ENCODE measurements around the gene PRR33. TPM values are rescaled to one million over a fixed set of nuclear protein-coding genes. Genes with fewer than 3 reads are reported as not detected.

Gene PRR33
- total RNA-seq, 2 experiments from 2014 or later, result 0.08 to 0.11 TPM

DNA sequence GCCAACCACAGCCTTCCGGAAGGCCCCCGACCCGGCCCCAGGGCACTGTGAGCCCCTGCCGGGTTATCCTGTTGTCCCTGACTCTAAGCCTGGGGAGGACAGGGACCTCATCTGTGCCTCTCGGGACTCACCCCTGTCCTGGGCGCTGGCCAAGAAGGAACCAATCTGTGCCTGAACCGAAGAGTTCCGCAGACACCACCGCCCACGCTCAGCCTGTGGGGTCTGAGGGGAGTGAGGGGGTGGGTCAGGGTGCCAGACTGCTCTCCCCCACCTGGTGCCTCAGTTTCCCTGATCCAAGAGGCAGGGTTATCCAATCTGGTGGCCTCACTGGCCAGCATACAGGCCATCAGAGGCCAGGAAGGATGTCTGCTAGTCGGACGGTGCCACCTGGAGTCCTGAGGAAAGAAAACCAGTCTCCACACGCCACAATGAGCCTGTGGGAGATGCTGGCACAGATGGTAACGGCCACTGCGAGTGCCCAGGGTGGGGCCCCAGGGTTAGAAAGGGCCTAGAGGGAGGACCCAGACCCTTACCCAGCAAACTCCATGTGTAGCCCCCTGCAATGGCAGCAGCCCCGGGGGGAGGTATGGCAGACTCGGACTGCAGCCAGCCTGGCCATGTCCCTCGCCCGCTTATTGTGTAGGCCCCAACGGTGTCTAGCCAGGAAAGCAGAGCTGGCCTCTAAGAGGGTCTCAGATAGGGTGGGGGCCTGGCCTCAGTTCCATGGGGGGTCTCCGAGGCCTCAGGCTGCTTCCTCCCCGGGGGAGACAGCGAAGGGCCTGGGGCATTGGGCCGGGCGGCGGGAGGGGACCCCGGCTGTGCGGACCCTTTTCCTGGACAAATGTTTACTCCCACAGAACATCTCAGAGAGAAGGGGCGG is 27.0 kb upstream of the PRR33 start:
- POLR2A ChIA-PET, result interaction anchor here (0.9 kb wide), 1 partner anchor 30 kb away, joined by 3 read pairs; no protein-coding TSS in a partner anchor

GRCh38 chr11:1917523-1918435 is 26.1 kb upstream of the PRR33 start:
- ChIA-PET CTCF (interaction anchor here (2.0 kb wide), 1 partner anchor 35 kb away, joined by 8 read pairs; no protein-coding TSS in a partner anchor), POLR2A (interaction anchor here (0.9 to 1.9 kb wide), 2 partner anchors 27 to 29 kb away, joined by 3 to 5 read pairs; no protein-coding TSS in a partner anchor)

More for the DNA sequence above, 27.0 kb upstream of the PRR33 start:
- CTCF ChIA-PET, result no interaction called here

- CTCF ChIA-PET, result interaction anchor here (1.3 to 2.0 kb wide), 2 partner anchors 26 to 35 kb away, joined by 3 to 8 read pairs; no protein-coding TSS in a partner anchor
- POLR2A ChIA-PET, result interaction anchor here (1.9 kb wide), 1 partner anchor 26 kb away, joined by 5 read pairs; no protein-coding TSS in a partner anchor
These were observed 25.4 kb upstream of the PRR33 start for GRCh38 chr11:1916986-1917522.

DNA sequence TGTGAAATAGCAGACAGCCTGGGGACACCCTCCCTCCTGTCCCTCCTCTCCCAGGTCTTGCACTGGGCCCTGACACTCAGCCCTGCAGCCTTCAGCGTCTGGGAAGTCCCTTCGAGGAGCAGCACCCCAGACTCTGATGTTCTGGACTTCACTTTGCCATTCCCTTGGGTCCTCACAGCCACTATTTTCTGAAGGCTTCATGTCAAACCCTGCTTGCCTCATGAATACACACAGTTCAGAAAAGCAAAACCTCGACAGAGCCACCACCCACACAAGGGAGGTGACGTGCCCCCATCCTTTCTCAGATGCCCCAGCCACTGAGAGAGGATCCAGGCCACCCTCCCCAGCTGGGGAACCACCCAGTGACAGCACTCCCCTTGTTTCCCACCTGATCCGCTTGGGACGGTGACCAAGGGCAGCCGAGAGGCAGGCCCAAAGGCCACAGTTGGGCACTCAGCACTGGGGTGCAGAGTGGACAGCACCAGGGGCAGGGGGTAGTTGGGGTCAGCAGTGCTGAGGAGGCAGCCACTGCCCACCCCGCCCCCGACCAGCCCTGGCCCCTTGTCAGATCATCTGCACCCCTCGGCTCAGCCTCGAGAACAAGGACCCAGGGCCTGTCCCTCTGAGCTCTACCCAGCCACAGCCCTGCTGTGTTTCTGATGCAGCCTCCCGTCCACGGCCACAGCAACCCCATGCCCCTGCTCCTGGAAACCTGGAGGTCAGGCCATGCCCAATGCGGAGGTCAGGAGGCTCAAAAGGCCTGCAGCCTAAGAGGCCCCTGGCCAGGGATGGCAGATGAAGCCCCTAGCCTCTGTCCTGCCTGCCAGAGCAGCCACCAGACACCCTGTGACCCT is 24.7 kb upstream of the PRR33 start:
- ChIA-PET POLR2A (interaction anchor here (1.9 kb wide), 1 partner anchor 25 kb away, joined by 5 read pairs; no protein-coding TSS in a partner anchor), CTCF (interaction anchor here (1.3 to 2.0 kb wide), 2 partner anchors 25 to 34 kb away, joined by 3 to 8 read pairs; no protein-coding TSS in a partner anchor)

GRCh38 chr11:1915795-1916131 is 24.1 kb upstream of the PRR33 start:
- ChIA-PET POLR2A (no interaction called here), CTCF (interaction anchor here (1.3 kb wide), 1 partner anchor 25 kb away, joined by 3 read pairs; no protein-coding TSS in a partner anchor)

- ChIA-PET CTCF (interaction anchor here (1.3 kb wide), 1 partner anchor 31 kb away, joined by 5 read pairs; no protein-coding TSS in a partner anchor), POLR2A (no interaction called here)
These were observed 21.8 kb upstream of the PRR33 start for GRCh38 chr11:1913271-1914060.

DNA sequence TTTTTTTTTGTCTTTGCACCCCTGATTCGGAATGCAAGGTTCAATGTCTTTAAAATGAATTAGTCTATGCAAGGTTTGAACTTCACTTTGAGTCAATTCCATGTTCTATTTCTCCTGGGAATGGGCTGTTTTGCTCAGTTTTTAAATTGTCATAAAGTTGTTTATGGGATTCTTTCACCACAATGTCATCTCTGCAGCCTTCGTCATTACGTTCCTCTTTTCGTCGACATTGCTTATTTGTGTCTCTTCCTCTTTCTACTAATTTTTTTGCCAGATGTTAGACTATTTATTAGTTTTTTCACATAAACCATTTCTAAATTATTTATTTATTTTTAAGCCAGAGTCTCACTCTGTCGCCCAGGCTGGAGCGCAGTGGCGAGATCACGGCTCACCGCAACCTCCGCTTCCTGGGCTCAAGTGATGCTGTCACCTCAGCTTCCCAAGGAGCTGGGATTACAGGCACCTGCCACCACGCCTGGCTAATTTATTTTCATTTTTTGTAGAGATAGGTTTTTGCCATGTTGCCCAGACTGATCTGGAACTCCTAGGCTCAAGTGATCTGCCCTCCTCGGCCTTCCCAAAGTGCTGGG is 20.7 kb upstream of the PRR33 start:
- ChIA-PET POLR2A (no interaction called here), CTCF (interaction anchor here (1.3 kb wide), 1 partner anchor 30 kb away, joined by 5 read pairs; no protein-coding TSS in a partner anchor)

- POLR2A ChIA-PET, result no interaction called here
- CTCF ChIA-PET, result no interaction called here
These were observed 17.8 kb upstream of the PRR33 start for GRCh38 chr11:1909524-1909923.

GRCh38 chr11:1908618-1909017 is 16.9 kb upstream of the PRR33 start:
- CTCF ChIA-PET, result no interaction called here
- POLR2A ChIA-PET, result no interaction called here

DNA sequence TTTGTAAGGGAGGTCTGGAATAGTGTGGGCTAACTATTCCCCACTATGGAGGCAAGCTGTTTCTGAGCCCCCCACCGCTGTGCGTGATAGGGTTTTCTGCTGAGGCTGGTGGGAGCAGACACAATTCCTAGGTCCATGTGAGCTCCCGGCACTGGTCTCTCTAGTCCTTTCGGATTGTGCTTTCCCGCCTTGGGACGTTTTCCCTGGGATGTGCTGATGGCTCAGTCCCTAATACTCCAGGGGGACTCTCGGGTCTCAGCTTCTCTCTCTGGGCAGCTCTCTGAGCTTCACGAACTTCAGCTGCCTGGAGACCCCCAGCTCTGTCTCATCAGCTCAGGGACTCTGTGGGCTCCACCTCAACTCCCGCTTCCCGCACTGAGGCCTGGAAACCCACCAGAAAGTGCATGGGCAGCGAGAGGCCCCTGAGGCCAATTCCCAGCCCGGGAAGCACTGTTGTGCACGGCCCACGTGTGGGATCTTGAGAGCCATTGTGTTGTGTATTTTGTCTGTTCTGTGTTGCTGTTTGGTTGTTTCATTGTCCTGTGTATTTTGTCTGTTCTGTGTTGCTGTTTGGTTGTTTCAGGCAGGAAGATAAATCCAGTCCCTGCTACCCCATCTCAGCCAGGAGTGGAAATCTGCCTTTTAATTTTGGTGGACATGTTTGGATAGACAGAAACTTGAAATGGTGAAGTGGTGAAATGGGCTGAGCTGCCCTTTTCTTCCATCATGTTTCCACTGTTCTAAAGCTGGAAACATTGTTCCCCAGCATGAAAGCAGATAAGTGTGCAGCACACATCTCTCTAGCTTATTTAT is 15.1 kb upstream of the PRR33 start:
- CTCF ChIA-PET, result interaction anchor here (1.3 to 1.7 kb wide), 3 partner anchors 11 to 254 kb away, joined by 3 to 4 read pairs (median 3); no protein-coding TSS in a partner anchor
- POLR2A ChIA-PET, result no interaction called here

GRCh38 chr11:1906181-1906580 is 14.5 kb upstream of the PRR33 start:
- POLR2A ChIA-PET, result no interaction called here
- CTCF ChIA-PET, result interaction anchor here (1.3 to 1.7 kb wide), 3 partner anchors 11 to 254 kb away, joined by 3 to 4 read pairs (median 3); no protein-coding TSS in a partner anchor

DNA sequence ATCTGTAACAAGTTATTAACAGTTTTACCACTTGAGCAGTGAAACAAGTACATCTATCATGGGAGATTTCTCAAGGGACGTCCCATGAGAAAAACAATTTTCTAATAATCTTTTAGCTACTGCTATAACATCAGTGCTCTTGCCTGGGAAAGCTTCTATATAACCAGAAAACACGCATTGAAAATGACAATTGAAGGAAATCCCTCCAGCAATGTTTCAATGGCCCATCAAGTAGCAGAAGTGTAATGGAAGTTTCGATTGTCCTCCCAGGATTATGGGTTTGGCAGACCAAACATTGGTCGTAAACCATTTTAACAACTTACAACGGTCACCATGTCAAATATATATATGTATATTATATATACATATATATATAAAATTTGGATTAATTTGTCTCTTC is 8.0 kb upstream of the PRR33 start:
- ChIA-PET CTCF (interaction anchor here (0.8 to 1.6 kb wide), 2 partner anchors 73 to 206 kb away, joined by 3 to 5 read pairs; no protein-coding TSS in a partner anchor), POLR2A (no interaction called here)

DNA sequence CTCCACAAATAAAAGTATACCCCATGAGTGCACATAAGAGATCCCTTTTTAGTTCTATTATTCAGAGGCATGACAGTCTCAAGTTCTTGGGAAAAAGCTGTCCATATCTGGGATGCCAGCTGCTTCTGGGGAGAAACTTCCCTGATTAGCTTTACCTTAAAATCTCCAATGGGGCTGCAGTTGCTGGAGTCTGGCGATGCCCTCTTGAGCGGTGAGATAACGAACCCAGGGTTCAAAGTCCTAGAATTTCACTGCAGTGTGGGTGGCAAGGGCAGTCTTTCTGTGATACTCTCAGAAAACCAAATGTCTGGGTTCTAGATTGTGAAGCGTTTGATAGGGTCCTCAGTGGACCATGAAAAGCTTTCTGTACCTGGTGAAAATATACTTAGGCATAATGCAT is 7.4 kb upstream of the PRR33 start:
- ChIA-PET POLR2A (no interaction called here), CTCF (interaction anchor here (1.6 kb wide), 1 partner anchor 205 kb away, joined by 5 read pairs; no protein-coding TSS in a partner anchor)

DNA sequence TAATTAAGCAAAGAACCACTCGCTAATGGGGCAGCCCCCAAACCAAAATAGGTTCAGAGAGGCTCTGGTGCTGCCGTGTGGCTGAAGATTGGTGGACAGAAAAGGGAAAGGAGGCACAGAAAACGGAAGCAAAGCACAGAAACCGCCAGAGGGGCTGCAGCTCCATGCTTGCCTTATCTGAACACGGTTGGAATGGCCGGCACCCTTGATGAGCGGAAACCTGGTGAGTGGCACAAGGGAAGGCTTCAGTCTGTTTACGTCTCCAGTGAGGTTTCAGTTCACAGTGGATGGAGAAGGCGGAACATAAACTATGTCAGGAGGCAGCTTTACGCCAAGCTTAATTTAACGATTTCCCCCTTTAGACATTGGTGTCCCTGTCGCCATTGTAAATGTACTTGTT is 5.2 kb upstream of the PRR33 start:
- ChIA-PET POLR2A (no interaction called here), CTCF (no interaction called here)

DNA sequence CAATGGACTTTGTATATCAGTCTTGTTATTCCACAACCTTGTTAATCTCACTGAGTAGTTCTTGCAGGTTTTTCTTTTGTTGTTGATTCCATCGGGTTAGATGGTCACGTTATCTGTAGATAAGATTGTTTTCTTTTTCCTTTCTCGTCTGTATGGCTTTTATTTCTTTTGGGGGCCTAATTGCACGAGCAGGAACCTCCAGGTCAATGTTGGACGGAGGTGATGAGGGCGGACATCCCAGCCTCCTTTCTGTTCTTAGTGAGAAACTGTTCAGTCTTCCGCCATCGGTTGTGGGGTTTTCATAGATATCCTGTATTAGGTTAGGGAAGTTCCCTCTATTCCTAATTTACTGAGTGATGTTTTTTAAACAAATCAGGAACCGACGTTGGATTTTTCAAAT is 4.8 kb upstream of the PRR33 start:
- ChIA-PET CTCF (no interaction called here), POLR2A (no interaction called here)

DNA sequence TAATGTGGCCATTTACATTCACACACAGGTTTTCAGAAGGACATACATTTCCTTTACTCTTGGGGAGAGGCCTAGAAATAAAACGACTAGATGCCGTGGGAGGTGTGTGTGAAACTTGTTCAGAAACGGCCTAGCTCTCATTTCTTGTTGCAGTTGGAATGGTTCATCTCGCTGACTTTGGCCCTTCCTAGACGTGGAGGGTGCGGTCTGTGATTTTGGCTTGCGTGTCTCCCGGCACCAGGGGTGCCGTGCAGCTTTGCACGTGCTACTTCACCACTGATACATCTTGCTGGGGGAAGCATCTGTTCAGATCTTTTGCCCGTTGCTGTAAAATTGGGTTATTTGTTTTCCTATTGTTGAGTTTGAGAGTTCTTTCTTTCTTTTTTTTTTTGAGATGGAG is 3.1 kb upstream of the PRR33 start:
- POLR2A ChIA-PET, result no interaction called here
- CTCF ChIA-PET, result interaction anchor here (1.2 kb wide), 1 partner anchor 257 kb away, joined by 4 read pairs; no protein-coding TSS in a partner anchor

Measured in activated CD8-positive, alpha-beta memory T cell treated with anti-CD3 and anti-CD28 coated beads for 36 hours (primary cell).